OCI-LY7 (cell line): ENCODE data around the gene APBB2.
"Not testable (repeated sequence)": the region's sequence is repeated elsewhere in the genome, so short reads cannot be mapped to it uniquely, and the experiment has no call there.

Source experiments
- CTCF ChIP-seq: fragments of 200-600 bp; sonication (generic); conservative IDR thresholded peaks from 2 replicates; pipeline ENCODE4 v1.5.1; 2014; ENCODE audit warnings: mild to moderate bottlenecking, antibody characterized with exemption, low read length, moderate library complexity, mixed read lengths
- EZH2phosphoT487 ChIP-seq: fragments of 200-600 bp; sonication (generic); IDR thresholded peaks from 2 replicates; pipeline ENCODE4 v1.6.1; 2018; ENCODE audit warnings: low read depth, borderline replicate concordance, mild to moderate bottlenecking, mixed run types, antibody characterized with exemption, low read length, moderate library complexity, mixed read lengths

GRCh38 chr4:41059411-41059810 lies 154.9 kb downstream of the APBB2 start:
- not testable (repeated sequence) for TF ChIP-seq CTCF, EZH2phosphoT487
